Breast epithelium (tissue), 4 donors: ENCODE results near the gene PCDHGA3. TPM values are rescaled to one million over a fixed set of nuclear protein-coding genes. Genes with fewer than 3 reads are reported as not detected.
A peak's percentile ranks its signal among the peaks of the same experiment; 100 is the strongest.
"Not testable (repeated sequence)": the region's sequence is repeated elsewhere in the genome, so short reads cannot be mapped to it uniquely, and the experiment has no call there.

ENCODE experiments used
- DNase-seq, 2 donors: peaks; one replicate each; pipeline ENCODE4 v3.0.0-alpha.2; 2019; ENCODE audit warnings: low spot score in 2 of 2
- H3K27ac ChIP-seq, 2 donors: fragments of 200-600 bp; sonication (generic) in 1 of 2; one replicate each; pipeline ENCODE4 v1.5.1; 2016 to 2019; ENCODE audit warnings: mild to moderate bottlenecking in 1 of 2
- H3K27me3 ChIP-seq, 2 donors: fragments of 200-600 bp; sonication (generic) in 1 of 2; one replicate each; pipeline versions ENCODE4 v1.5.1 to v1.6.0; 2017 to 2019; ENCODE audit warnings: control low read depth in 1 of 2, mild to moderate bottlenecking in 1 of 2
- H3K36me3 ChIP-seq: fragments of 200-600 bp; one replicate; pipeline ENCODE4 v1.5.1; 2019
- H3K4me1 ChIP-seq, 2 donors: fragments of 200-600 bp; sonication (generic); one replicate each; pipeline ENCODE4 v1.5.1; 2016 to 2019; ENCODE audit warnings: control low read depth in 1 of 2
- H3K4me3 ChIP-seq, 3 donors: fragments of 200-600 bp; sonication (generic); 1 replicate in 2 of 3; 2 replicates in 1 of 3; pipeline ENCODE4 v1.5.1; 2016 to 2019; ENCODE audit warnings: mild to moderate bottlenecking in 3 of 3, moderate library complexity in 2 of 3
- H3K9me3 ChIP-seq, 2 donors: fragments of 200-600 bp; sonication (generic) in 1 of 2; one replicate each; pipeline ENCODE4 v1.5.1; 2016 to 2019; ENCODE audit warnings: control low read depth in 1 of 2
- CTCF ChIP-seq, 3 donors: fragments of 450-650 bp; IDR thresholded peaks; one replicate each; pipeline ENCODE4 v1.5.1; 2016 to 2017; ENCODE audit warnings: antibody characterized with exemption in 3 of 3, mild to moderate bottlenecking in 3 of 3, moderate library complexity in 3 of 3
- POLR2A ChIP-seq: fragments of 450-650 bp; IDR thresholded peaks from one replicate; pipeline ENCODE4 v1.6.1; 2016; ENCODE audit warnings: antibody characterized with exemption, mild to moderate bottlenecking, moderate library complexity
- POLR2AphosphoS5 ChIP-seq, 3 donors: sonication (generic); formaldehyde crosslinking; IDR thresholded peaks; one replicate each; pipeline ENCODE4 v1.6.1; 2017; ENCODE audit warnings: antibody characterized with exemption in 3 of 3
- intact Hi-C: fragments of 100-400 bp; cut with DNase I; formaldehyde crosslinking; loops from one replicate; pipeline ENCODE4 v1.15.1; 2023; ENCODE audit warnings: low total_unique reads
- total RNA-seq, 3 donors: library from RNA; depleted of rRNA; stranded (reverse); fragments of >200 nt; gene quantifications; one replicate each; pipeline ENCODE4 v1.1.0, GENCODE V29; 2016

Gene PCDHGA3
- 1 to 10 TPM; 4.3 to 5.9 (median 5.0) TPM for total RNA-seq

GRCh38 chr5:141343242-141343952 is at the start of gene PCDHGA3:
TSS of gene PCDHGA3 (plus strand) at chr5:141343829. CDS start at chr5:141344034, 205 bp downstream.
- intact Hi-C loops, result no loop called here
- Histone ChIP-seq H3K36me3 (no peaks in the 10 kb centered on the region), H3K4me3 (peak within 1 kb of the TSS; percentile 7 to 42 (median 13)), H3K4me1 (no peaks in the 10 kb centered on the region), H3K9me3 (peaks cover 85 to 98% of the 10 kb centered on the region in 2 donors), H3K27me3 (no peaks in the 10 kb centered on the region), H3K27ac (no peak within 1 kb of the TSS)
- DNase-seq, result no peak
- no peak for TF ChIP-seq CTCF (IDR thresholded peaks at IDR 0.05)
- TF ChIP-seq POLR2AphosphoS5 (IDR thresholded peaks at IDR 0.05), result no peak
- TF ChIP-seq POLR2A, result no peak

- Histone ChIP-seq H3K4me3 (no peak overlapping the region), H3K4me1 (no peaks in the 10 kb centered on the region), H3K9me3 (peaks cover 95 to 100% of the 10 kb centered on the region in 2 donors), H3K27ac (no peak overlapping the region), H3K27me3 (no peaks in the 10 kb centered on the region), H3K36me3 (no peaks in the 10 kb centered on the region)
- intact Hi-C loops, result no loop called here
- TF ChIP-seq CTCF (IDR thresholded peaks at IDR 0.05) (no peak), POLR2AphosphoS5 (IDR thresholded peaks at IDR 0.05) (no peak), POLR2A (no peak)
- no peak for DNase-seq
These were observed 45.3 kb upstream of the PCDHGA3 start for GRCh38 chr5:141298376-141298775.

- TF ChIP-seq CTCF (IDR thresholded peaks at IDR 0.05), result no peak
- Histone ChIP-seq H3K27me3 (no peaks in the 10 kb centered on the region), H3K4me3 (no peak within 1 kb of the TSS), H3K4me1 (no peaks in the 10 kb centered on the region), H3K9me3 (peaks cover 96 to 100% of the 10 kb centered on the region in 2 donors), H3K36me3 (no peaks in the 10 kb centered on the region), H3K27ac (no peak within 1 kb of the TSS)
- no peak for DNase-seq
- intact Hi-C loops, result no loop called here
These were observed 39.9 kb upstream of the PCDHGA3 start, which contains the start of gene SLC25A2 for GRCh38 chr5:141303756-141304155. TSS of gene SLC25A2 (minus strand) at chr5:141304049. CDS start at chr5:141303865, 184 bp downstream.

GRCh38 chr5:141306630-141307029 is 37.0 kb upstream of the PCDHGA3 start:
- no peak overlapping the region for H3K27ac ChIP-seq
- peaks cover 3% of the 10 kb centered on the region for H3K36me3 ChIP-seq
- peaks cover 95 to 100% of the 10 kb centered on the region in 2 donors for H3K9me3 ChIP-seq
- no peak for TF ChIP-seq POLR2AphosphoS5 (IDR thresholded peaks at IDR 0.05)
- no peak for TF ChIP-seq POLR2A
- no peak for TF ChIP-seq CTCF (IDR thresholded peaks at IDR 0.05)
- no peaks in the 10 kb centered on the region for H3K4me1 ChIP-seq
- no peaks in the 10 kb centered on the region for H3K27me3 ChIP-seq
- intact Hi-C loops, result no loop called here
- no peak for DNase-seq
- no peak overlapping the region for H3K4me3 ChIP-seq

GRCh38 chr5:141313711-141314110 is 29.9 kb upstream of the PCDHGA3 start:
- no peaks in the 10 kb centered on the region for H3K4me1 ChIP-seq
- intact Hi-C loops, result no loop called here
- no peak overlapping the region for H3K4me3 ChIP-seq
- DNase-seq, result no peak
- H3K36me3 ChIP-seq, result peaks cover 10% of the 10 kb centered on the region
- no peak for TF ChIP-seq POLR2AphosphoS5 (IDR thresholded peaks at IDR 0.05)
- no peak for TF ChIP-seq CTCF (IDR thresholded peaks at IDR 0.05)
- TF ChIP-seq POLR2A, result no peak
- H3K9me3 ChIP-seq, result peaks cover 96 to 99% of the 10 kb centered on the region in 2 donors
- H3K27me3 ChIP-seq, result no peaks in the 10 kb centered on the region
- H3K27ac ChIP-seq, result no peak overlapping the region

GRCh38 chr5:141316963-141317362 is 26.7 kb upstream of the PCDHGA3 start:
- intact Hi-C loops, H3K4me1 ChIP-seq, H3K36me3 ChIP-seq, H3K4me3 ChIP-seq, H3K27me3 ChIP-seq, DNase-seq, H3K27ac ChIP-seq: not testable (repeated sequence)
- H3K9me3 ChIP-seq, result peaks cover 78 to 92% of the 10 kb centered on the region in 2 donors
